ENCODE measurements around the gene AHRR.
"Not testable (repeated sequence)": the region's sequence is repeated elsewhere in the genome, so short reads cannot be mapped to it uniquely, and the experiment has no call there.

The AHRR gene

DNA sequence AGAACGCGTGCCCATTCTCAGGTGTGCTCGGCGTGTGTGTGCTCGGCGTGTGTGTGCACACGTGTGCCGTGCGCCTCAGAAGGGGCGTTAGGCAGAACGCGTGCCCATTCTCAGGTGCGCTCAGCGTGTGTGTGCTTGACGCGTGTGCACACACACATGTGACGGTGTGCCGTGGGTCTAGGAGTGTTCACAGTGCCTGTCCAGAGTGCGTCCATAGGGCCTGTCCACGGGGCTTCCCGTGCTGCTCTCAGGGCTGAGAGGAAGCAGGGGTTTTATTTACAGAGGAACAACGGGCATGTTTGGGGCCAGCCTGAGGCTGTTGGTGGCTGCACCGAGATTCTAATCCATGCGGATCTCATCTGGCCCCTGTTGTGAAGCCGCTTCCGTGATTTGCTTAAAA lies 14.2 kb upstream of the AHRR start:
- no peak overlapping the region for H3K4me3 ChIP-seq (ENCODE audit: low read depth, low read length)
- TF ChIP-seq, protein P1, sequence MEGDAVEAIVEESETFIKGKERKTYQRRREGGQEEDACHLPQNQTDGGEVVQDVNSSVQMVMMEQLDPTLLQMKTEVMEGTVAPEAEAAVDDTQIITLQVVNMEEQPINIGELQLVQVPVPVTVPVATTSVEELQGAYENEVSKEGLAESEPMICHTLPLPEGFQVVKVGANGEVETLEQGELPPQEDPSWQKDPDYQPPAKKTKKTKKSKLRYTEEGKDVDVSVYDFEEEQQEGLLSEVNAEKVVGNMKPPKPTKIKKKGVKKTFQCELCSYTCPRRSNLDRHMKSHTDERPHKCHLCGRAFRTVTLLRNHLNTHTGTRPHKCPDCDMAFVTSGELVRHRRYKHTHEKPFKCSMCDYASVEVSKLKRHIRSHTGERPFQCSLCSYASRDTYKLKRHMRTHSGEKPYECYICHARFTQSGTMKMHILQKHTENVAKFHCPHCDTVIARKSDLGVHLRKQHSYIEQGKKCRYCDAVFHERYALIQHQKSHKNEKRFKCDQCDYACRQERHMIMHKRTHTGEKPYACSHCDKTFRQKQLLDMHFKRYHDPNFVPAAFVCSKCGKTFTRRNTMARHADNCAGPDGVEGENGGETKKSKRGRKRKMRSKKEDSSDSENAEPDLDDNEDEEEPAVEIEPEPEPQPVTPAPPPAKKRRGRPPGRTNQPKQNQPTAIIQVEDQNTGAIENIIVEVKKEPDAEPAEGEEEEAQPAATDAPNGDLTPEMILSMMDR (IDR thresholded peaks at IDR 0.05; ENCODE audit: control insufficient read depth, extremely low read depth, insufficient read depth) = no peak
- no peak for DNase-seq (ENCODE audit: low read depth)

DNA sequence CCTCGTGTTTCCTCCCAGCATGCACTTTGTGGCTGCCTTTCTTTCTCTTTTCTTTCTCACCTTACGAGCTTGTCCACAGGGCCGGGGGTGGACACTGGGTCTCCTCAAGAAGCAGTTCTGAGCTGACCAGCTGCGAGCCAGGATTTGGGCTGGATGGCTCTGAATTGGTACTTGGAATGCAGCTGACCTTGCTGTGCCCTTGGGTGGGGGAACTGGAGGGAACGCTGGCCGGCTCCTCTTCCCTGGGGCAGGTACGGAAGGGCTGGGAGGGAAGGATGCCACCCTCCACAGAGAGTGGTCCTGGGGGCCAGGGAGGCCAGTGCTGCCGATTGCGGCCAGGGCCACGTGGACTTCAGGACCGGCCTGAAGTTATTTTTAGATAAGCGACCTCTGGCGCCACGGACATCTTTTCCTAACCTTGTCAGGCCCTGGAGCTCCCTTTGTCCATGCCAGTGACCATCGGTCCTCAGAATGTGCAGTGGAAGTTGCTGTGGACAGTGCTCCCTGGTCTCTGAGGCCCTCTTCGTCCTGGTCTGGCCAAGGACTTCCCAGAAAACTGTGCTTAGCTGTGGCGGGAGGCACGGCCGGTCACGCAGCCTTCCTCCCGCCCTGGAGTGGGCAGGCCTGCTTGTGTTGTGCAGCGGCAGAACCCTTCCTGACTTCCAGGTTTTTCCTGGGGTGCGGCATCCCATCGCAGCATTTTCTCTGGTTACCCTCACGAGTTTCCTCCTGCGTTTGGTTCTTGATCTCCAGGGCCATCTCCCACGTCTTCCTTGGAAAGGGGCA lies 13.5 kb upstream of the AHRR start:
- DNase-seq (ENCODE audit: low read depth) = no peak
- H3K4me3 ChIP-seq (ENCODE audit: low read depth, low read length) = no peak overlapping the region
- TF ChIP-seq, protein P1 (IDR thresholded peaks at IDR 0.05; ENCODE audit: control insufficient read depth, extremely low read depth, insufficient read depth) = no peak

DNA sequence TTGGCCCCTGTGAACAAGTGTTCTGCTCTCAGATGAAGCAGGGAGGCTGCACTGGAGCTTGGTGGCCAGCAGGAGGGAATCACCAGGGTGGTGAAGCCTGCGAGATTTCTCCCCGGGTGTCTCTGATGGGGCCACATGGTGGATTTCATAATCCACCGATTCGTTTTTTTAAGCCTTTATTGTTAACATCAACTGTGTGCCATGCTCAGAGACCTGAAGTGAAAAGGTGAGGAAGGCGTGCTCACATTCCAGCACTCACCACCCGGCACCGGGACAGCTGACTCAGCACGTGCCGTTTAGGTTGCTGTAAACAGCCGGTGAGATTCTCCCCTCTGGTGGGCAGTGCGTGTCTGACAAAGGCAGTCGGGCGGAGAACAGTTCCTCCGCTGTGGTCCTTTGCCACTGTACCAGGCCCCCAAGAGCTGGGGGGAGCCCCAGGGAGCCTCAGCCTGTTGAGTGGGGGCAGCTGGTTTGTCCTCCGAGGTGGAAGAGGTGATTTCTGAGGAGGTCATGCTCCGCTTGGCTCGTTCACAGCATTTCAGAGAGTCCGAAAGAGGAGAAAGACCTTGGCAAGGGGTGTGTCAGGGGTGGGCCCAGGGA lies 12.7 kb upstream of the AHRR start:
- TF ChIP-seq, protein P1 (IDR thresholded peaks at IDR 0.05; ENCODE audit: control insufficient read depth, extremely low read depth, insufficient read depth) = no peak
- H3K4me3 ChIP-seq (ENCODE audit: low read depth, low read length) = no peak overlapping the region
- no peak for DNase-seq (ENCODE audit: low read depth)

DNA sequence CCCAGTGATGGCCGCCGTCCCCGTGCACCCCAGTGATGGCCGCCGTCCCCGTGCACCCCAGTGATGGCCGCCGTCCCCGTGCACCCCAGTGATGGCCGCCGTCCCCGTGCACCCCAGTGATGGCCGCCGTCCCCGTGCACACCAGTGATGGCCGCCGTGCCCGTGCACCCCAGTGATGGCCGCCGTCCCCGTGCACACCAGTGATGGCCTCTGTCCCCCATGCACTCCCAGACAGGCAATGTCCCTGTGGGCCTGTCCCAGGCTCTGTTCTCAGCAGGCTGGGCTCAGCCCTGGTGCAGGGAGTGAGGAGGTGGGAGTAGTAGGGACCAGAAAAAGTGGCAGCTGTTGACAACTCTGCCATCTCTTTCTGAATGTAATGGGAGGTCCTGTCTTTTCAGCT lies 11.7 kb upstream of the AHRR start:
- not testable (repeated sequence) for H3K4me3 ChIP-seq (ENCODE audit: low read depth, low read length); DNase-seq (ENCODE audit: low read depth)

DNA sequence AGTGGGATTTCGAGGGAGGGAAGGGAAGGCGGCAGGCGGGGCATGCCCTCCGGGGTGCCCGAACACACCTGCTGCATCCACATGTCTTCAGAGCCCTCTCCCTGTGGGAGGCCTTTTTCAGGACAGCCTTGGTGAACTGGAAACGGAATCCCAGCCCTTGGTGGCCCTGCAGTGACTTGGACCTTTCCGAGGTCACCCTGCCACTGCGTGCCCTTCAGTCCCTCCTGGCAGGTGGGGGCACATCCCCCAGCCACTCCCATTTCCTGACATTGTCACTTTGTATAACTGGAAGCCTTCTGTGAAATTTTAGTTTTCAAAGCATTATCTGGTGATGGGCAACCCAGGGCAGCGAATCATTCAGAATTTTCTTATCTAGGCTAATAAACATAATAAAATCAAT lies 11.0 kb upstream of the AHRR start:
- TF ChIP-seq, protein P1 (IDR thresholded peaks at IDR 0.05; ENCODE audit: control insufficient read depth, extremely low read depth, insufficient read depth) = no peak
- DNase-seq (ENCODE audit: low read depth) = no peak
- H3K4me3 ChIP-seq (ENCODE audit: low read depth, low read length) = no peak overlapping the region

DNA sequence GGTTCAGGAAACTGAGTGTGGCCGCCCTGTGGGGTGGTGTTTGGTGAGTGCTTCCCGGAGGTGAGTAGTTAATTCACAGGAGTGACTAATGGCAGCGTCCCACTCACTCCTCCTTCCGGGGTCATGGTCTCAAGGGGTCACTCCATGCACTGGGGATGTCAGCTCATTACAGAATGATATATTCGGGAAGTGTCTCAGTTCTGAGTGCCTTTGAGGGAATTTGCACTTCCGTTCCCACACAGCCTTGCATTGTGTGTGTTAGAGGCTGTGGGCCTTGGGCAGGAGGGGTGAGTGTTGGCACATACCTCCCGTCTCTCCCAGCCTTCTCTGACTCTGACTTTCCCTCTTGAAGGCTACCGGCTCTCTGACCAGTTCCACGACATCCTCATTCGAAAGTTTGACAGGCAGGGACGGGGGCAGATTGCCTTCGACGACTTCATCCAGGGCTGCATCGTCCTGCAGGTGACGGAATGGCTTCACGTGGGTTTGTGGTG lies 10.5 kb upstream of the AHRR start:
- TF ChIP-seq, protein P1 (IDR thresholded peaks at IDR 0.05; ENCODE audit: control insufficient read depth, extremely low read depth, insufficient read depth) = no peak
- DNase-seq (ENCODE audit: low read depth) = no peak

DNA sequence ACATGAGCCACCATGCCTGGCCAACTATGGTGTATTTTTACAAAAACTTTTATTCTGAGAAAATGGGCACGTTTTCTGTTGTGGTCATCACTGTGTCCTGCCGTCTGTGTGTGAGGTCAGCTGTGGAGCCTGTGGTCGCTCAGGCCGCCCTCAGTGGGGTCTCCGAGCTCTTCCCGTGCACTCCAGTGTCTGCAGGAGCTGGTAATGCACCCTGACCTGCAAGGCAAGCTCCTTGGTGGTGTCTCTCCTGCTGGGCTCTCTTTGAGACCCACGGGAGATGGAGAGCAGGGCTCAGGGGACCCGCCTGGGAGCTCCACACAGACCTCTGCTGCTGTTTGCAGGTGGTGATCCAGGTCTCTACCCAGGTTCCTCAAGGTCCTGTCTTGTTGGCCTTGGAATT lies 9.6 kb upstream of the AHRR start:
- H3K4me3 ChIP-seq (ENCODE audit: low read depth, low read length) = no peak overlapping the region
- TF ChIP-seq, protein P1 (IDR thresholded peaks at IDR 0.05; ENCODE audit: control insufficient read depth, extremely low read depth, insufficient read depth) = no peak
- no peak for DNase-seq (ENCODE audit: low read depth)

More for the DNA sequence above, 10.5 kb upstream of the AHRR start:
- H3K4me3 ChIP-seq (ENCODE audit: low read depth, low read length) = no peak overlapping the region

Measured in LNCaP clone FGC (cell line).